RPMI8226 (cell line): ENCODE measurements around the gene AUH.
A peak's percentile ranks its signal among the peaks of the same experiment; 100 is the strongest.

Source experiments
- DNase-seq: peaks from one replicate; pipeline ENCODE4 v3.0.0-alpha.2; 2015

Gene AUH

DNA sequence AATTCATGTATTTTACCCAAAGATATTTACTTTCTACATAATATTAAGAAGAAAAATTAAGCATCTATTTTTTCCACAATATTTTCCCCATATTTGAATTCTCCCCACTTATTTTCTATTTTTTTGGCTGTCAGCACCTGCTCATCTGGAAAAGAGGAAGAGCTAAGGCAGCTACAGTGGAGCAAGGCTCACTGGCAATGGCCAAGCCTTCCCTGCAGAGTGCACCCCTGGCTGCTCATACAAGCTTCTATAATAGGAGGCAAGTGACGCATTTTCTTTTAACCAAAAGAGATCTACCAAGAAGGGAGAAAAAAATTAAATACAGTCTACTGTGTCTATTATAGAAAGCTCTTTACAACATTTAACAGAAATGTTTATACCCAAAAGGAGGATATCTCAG is 72.5 kb downstream of the AUH start:
- no peak for DNase-seq

- DNase-seq = no peak
Observed at GRCh38 chr9:91285729-91286353, 75.9 kb downstream of the AUH start.

GRCh38 chr9:91282292-91282691 is 79.4 kb downstream of the AUH start:
- DNase-seq = no peak

DNA sequence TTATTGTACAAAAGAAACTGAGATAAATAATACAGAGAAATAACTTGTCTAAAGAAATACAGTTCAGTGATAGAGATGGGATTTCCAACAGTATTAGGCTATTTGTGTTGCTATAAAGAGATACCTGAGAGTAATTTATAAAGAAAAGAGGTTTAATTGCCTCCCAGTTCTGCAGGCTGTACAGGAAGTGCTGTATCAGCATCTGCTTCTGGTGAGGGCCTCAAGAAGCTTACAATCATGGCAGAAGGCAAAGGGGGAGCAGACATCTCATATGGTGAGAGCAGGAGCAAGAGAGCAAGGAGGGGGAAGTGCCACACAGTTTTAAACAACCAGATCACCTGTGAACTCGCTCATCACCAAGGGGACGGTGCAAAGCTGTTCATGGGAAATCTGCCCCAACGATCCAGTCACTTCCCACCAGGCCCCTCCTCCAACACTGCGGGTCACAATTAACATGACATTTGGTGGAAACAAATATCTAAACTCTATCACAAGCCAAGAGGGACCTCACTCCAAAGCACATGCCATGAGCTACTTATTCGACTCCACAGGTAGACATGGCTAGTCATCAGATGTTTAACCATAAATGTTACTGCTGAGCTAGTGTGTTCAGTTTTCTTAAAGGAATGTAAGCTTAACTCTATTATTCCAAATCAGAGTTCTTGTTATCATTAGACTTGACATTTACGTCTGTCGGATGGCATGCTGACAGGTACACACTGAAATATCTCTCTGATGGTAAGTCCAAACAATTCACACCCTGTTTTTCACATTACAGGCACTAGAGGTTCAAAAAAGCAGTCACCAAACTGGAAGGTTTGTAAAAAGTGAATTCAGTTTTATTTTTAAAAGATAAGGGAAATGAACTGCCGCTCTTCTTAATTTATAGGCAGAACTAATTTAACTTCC is 82.2 kb downstream of the AUH start:
- DNase-seq = no peak

GRCh38 chr9:91276513-91276912 is 85.2 kb downstream of the AUH start:
- DNase-seq = no peak

DNA sequence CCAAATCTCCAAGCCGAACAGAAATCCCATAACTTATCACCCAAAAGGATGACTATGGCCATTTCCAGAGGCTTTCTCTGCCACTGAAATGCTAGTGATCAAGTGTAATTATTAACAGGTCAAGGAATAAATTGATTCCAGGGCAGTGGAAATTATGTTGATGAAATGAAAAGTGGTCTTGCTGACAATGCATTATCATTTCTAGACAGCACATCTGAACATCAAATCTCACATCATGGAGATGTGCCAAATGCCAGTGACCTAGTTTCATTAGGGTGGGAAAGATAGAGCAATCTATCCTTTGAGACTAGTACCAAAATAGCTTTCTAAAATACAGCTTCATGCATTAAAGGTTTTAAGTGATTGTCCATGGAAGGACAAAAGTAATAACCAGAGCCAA is 86.1 kb downstream of the AUH start:
- no peak for DNase-seq

- no peak for DNase-seq
Observed at GRCh38 chr9:91274949-91275492, 86.7 kb downstream of the AUH start.

- DNase-seq = peak; percentile 33
Observed at GRCh38 chr9:91273853-91274552, 87.7 kb downstream of the AUH start.

GRCh38 chr9:91271156-91271555 is 90.6 kb downstream of the AUH start:
- DNase-seq = no peak

DNA sequence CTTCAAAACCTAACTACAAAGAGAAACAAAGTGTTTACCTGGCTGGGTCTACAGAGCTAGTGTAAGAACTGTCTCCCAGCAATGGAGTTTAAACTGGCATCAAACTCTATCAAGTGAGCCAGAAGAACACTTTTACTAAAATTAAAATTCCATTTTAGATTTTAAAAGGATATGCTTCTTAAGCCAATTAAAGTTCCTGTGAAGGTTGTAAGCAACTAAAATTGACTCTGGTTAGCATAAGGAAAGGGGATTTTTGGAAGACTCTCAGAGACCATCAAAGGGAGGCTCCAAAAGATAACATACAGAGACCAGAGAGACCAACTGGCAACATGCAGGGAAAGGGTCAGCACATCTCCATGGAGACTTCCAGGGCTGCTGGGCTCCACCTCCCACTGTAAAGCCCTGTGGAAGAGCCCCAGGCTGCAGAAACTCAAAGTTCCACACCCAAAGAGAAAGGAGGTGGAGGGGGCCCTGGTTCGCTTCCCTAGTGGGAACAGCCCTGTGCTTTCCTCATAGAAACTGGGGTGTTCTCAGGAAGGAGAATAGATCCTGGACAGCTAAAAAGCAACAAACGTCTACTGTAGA is 91.7 kb downstream of the AUH start:
- no peak for DNase-seq

DNA sequence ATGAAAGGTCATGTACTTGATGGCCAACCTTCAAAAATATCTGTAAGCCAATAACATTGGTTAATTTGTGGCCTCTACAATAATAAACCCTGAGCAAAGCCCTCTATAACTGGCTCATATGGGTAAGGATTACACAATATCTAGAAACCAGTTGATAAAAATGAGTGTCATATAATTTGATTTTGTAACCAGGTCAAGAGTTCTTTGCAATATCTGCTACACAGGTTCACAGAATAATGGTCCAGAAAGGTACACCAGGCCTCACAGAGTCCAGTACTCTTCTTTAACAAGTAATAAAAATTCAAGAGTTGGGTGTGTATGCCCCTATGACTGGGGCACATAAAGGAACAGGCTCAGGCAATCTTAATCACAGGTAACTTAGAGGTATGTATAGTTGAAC is 95.3 kb downstream of the AUH start:
- no peak for DNase-seq

- no peak for DNase-seq
Observed at GRCh38 chr9:91265514-91265913, 96.2 kb downstream of the AUH start.

GRCh38 chr9:91261417-91261816 is 100.3 kb downstream of the AUH start:
- no peak for DNase-seq

- no peak for DNase-seq
Observed at GRCh38 chr9:91259162-91259561, 102.6 kb downstream of the AUH start.

- no peak for DNase-seq
Observed at GRCh38 chr9:91258451-91258850, 103.3 kb downstream of the AUH start.

DNA sequence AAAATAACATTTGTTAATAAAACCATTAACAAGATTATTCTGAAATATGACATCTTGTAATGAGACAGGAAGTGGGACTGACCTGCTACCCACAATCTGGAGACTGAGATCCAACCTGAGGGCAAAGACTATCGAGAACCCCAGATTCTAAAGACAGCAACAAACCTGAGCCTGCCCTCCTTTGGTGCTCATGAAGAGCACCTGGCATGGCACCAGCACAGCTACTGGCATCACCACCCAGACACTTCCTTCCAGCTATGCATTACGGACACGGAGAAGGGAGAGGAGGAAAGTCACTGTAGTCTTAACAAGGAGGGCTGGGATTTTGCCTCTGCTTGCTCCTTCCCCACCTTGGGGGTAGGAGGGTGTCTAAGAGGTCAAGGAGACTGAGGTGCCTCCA is 105.5 kb downstream of the AUH start:
- no peak for DNase-seq

GRCh38 chr9:91255327-91255726 is 106.4 kb downstream of the AUH start:
- DNase-seq = no peak

DNA sequence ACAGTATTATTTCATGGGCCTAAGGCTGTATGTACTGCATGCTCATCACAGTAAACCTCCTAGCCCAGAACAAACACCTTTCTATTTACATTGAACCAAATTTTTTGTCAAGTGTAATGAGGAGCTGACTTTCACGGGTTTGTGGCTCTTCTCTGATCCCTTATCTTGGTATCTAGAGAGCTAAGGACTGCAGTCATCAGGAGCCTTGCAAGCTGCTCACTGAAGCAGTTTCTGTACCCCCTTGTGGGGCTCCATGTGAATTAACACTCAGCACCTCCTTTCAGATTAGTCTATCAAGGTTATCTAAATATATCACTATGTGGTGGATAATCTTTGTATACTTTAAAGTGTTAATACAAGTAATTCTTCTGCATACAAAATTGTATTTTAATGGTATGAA is 108.2 kb downstream of the AUH start:
- DNase-seq = peak; percentile 32

DNA sequence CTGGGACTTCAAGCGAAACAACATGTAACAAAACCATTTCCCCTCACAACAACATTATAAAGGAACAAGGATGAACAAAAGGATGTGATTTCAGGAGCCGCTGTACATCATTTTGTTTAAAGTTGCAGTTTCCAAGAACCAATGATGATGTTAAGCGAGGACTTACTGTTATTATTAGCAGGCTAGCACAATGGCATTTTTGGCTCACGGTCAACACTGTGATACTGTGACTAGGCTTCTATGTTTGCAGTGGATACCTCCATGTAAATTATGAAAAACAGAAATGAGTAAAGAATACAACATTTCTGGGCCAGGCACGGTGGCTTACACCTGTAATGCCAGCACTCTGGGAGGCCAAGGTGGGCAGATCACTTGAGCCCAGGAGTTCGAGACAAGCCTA is 113.0 kb downstream of the AUH start:
- DNase-seq = no peak

- no peak for DNase-seq
Observed at GRCh38 chr9:91247278-91247677, 114.4 kb downstream of the AUH start.

- no peak for DNase-seq
Observed at GRCh38 chr9:91246846-91247245, 114.9 kb downstream of the AUH start.

GRCh38 chr9:91245431-91246313 is 116.0 kb downstream of the AUH start:
- DNase-seq = no peak
